ENCODE results near the gene KASH5.
"Not testable (repeated sequence)": the region's sequence is repeated elsewhere in the genome, so short reads cannot be mapped to it uniquely, and the experiment has no call there.

KASH5 gene

GRCh38 chr19:49442354-49442753, 54.3 kb downstream of the KASH5 start:
- Histone ChIP-seq H3K9me3 (ENCODE audit: insufficient read depth, low read length) (no peaks in the 10 kb centered on the region), H3K4me3 (ENCODE audit: insufficient read length, low read depth) (no peak overlapping the region), H3K27me3 (ENCODE audit: insufficient read depth, insufficient read length) (peaks cover 46% of the 10 kb centered on the region), H3K9ac (ENCODE audit: insufficient read length, low read depth) (no peak overlapping the region), H3K4me1 (ENCODE audit: insufficient read depth, insufficient read length) (peaks cover 4% of the 10 kb centered on the region), H3K36me3 (ENCODE audit: insufficient read depth, insufficient read length, low read length) (peaks cover 15% of the 10 kb centered on the region)
- no peak for DNase-seq (ENCODE audit: low read depth, low spot score)
- TF ChIP-seq SUZ12 (IDR thresholded peaks at IDR 0.05; ENCODE audit: extremely low read depth, insufficient read depth, insufficient read length) (no peak), YY1 (IDR thresholded peaks at IDR 0.05; ENCODE audit: insufficient read depth, insufficient read length) (no peak), ZNF274 (IDR thresholded peaks at IDR 0.05; ENCODE audit: low read depth, low read length) (no peak)

- peak; percentile 90 for DNase-seq (ENCODE audit: low read depth, low spot score)
- TF ChIP-seq YY1 (IDR thresholded peaks at IDR 0.05; ENCODE audit: insufficient read depth, insufficient read length) (no peak), SUZ12 (IDR thresholded peaks at IDR 0.05; ENCODE audit: extremely low read depth, insufficient read depth, insufficient read length) (no peak)
- Histone ChIP-seq H3K4me3 (ENCODE audit: insufficient read length, low read depth) (peak overlapping the region; percentile 63), H3K9ac (ENCODE audit: insufficient read length, low read depth) (peak overlapping the region; percentile 51), H3K36me3 (ENCODE audit: insufficient read depth, insufficient read length, low read length) (peaks cover 20% of the 10 kb centered on the region), H3K9me3 (ENCODE audit: insufficient read depth, low read length) (no peaks in the 10 kb centered on the region), H3K4me1 (ENCODE audit: insufficient read depth, insufficient read length) (peaks cover 4% of the 10 kb centered on the region), H3K27me3 (ENCODE audit: insufficient read depth, insufficient read length) (peaks cover 41% of the 10 kb centered on the region)
Measured at GRCh38 chr19:49442771-49443365, 54.8 kb downstream of the KASH5 start.

DNA sequence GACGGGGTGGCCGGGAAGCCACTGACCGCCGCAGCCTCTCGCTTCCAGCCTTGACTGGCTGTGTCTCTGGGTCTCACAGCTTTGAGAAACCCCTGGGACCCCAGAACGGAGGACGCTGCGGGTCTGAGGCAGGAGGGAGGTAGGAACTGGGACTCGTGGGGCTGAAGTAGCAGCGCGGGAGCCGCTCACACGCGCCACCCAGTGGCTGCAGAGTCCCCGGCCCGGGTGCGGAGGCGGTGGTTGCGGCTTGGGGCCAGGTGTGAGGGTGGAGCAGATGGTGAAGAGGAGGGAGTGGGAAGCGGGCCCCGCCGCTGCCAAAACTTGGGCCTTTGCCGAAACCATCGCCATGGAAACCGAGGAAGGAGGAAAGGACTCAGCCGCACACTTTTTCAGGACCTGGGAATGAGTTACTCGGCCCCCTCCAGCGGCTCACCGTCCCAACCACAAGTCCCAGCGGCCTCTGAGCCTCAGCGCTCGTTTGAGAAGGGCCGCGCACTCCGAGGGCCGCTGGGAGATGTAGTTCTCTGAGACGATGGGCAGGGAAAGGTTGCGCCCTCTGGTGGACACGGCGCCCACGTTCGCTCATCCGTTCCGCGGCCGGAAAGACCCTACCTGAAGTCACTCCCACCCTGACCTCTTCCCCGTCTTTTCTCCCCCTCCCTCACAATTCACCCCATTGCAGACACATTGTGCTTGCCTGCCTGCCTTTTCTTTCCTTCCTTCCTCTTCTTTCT, 55.5 kb downstream of the KASH5 start:
- H3K36me3 ChIP-seq (ENCODE audit: insufficient read depth, insufficient read length, low read length), result peaks cover 26% of the 10 kb centered on the region
- peaks cover 34% of the 10 kb centered on the region for H3K27me3 ChIP-seq (ENCODE audit: insufficient read depth, insufficient read length)
- no peaks in the 10 kb centered on the region for H3K9me3 ChIP-seq (ENCODE audit: insufficient read depth, low read length)
- peaks cover 8% of the 10 kb centered on the region for H3K4me1 ChIP-seq (ENCODE audit: insufficient read depth, insufficient read length)
- TF ChIP-seq YY1 (IDR thresholded peaks at IDR 0.05; ENCODE audit: insufficient read depth, insufficient read length) (no peak), SUZ12 (IDR thresholded peaks at IDR 0.05; ENCODE audit: extremely low read depth, insufficient read depth, insufficient read length) (no peak), ZNF274 (IDR thresholded peaks at IDR 0.05; ENCODE audit: low read depth, low read length) (no peak)
- DNase-seq (ENCODE audit: low read depth, low spot score), result peak; percentile 85
- H3K4me3 ChIP-seq (ENCODE audit: insufficient read length, low read depth), result peak overlapping the region; percentile 63
- H3K9ac ChIP-seq (ENCODE audit: insufficient read length, low read depth), result peak overlapping the region; percentile 51

GRCh38 chr19:49444100-49444700, 56.2 kb downstream of the KASH5 start:
- Histone ChIP-seq H3K27me3 (ENCODE audit: insufficient read depth, insufficient read length) (peaks cover 28% of the 10 kb centered on the region), H3K36me3 (ENCODE audit: insufficient read depth, insufficient read length, low read length) (peaks cover 33% of the 10 kb centered on the region)
- not testable (repeated sequence) for DNase-seq (ENCODE audit: low read depth, low spot score); H3K4me3 ChIP-seq (ENCODE audit: insufficient read length, low read depth); H3K9ac ChIP-seq (ENCODE audit: insufficient read length, low read depth); H3K4me1 ChIP-seq (ENCODE audit: insufficient read depth, insufficient read length); H3K9me3 ChIP-seq (ENCODE audit: insufficient read depth, low read length)

GRCh38 chr19:49445997-49446396, 57.9 kb downstream of the KASH5 start:
- H3K4me1 ChIP-seq (ENCODE audit: insufficient read depth, insufficient read length), result peaks cover 6% of the 10 kb centered on the region
- no peak for TF ChIP-seq SUZ12 (IDR thresholded peaks at IDR 0.05; ENCODE audit: extremely low read depth, insufficient read depth, insufficient read length)
- no peak for TF ChIP-seq YY1 (IDR thresholded peaks at IDR 0.05; ENCODE audit: insufficient read depth, insufficient read length)
- TF ChIP-seq ZNF274 (IDR thresholded peaks at IDR 0.05; ENCODE audit: low read depth, low read length), result no peak
- peaks cover 46% of the 10 kb centered on the region for H3K36me3 ChIP-seq (ENCODE audit: insufficient read depth, insufficient read length, low read length)
- no peak overlapping the region for H3K4me3 ChIP-seq (ENCODE audit: insufficient read length, low read depth)
- peaks cover 10% of the 10 kb centered on the region for H3K27me3 ChIP-seq (ENCODE audit: insufficient read depth, insufficient read length)
- no peak for DNase-seq (ENCODE audit: low read depth, low spot score)
- H3K9me3 ChIP-seq (ENCODE audit: insufficient read depth, low read length), result no peaks in the 10 kb centered on the region
- no peak overlapping the region for H3K9ac ChIP-seq (ENCODE audit: insufficient read length, low read depth)

DNA sequence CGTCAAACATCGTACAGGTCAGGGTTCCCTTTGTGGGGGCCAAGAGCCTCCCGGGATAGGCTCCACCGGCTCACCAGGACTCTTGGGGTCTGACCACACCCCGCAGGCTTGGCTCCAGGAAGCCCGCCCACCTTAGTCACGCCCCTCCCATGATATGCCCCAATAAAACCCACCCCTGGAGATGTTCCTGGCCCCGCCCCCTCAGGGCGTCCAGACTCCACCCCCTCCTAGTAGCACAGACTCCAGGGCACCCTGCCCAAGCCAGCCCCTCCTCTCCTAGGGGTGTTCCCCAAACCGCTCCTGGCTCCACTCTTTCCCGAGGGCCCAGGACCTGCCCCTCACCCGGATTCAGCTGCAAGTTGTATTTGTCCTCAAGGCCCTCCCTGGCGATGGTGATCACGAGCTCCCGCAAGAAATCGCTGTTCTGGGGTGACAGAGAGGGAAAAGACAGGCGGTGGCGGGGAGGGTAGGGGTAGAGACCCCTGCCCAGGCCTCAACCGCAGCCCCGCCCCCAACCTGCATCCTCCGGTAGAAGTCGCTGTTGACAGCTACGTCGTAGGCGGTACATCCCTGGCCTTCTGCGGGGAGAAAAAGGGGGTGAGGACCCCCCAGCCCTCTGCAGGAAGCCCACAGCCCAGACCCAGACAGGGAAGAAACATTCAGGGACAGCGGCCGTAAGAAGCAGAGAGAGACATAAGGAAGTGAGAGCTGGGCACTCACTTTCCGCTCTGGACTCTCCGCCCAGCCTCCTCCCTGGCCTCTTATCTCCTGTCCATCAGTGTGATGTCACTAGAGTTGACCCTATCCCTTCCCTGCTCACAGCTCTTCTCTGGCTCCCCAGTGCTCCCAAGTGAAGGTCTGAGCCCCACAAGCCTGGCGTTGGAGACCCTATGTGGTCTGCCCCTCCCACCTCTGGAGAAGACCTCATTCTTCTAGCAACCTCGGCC, 59.7 kb downstream of the KASH5 start:
- no peak for DNase-seq (ENCODE audit: low read depth, low spot score)
- H3K36me3 ChIP-seq (ENCODE audit: insufficient read depth, insufficient read length, low read length), result peaks cover 46% of the 10 kb centered on the region
- H3K4me1 ChIP-seq (ENCODE audit: insufficient read depth, insufficient read length), result peaks cover 6% of the 10 kb centered on the region
- H3K4me3 ChIP-seq (ENCODE audit: insufficient read length, low read depth), result no peak overlapping the region
- no peaks in the 10 kb centered on the region for H3K27me3 ChIP-seq (ENCODE audit: insufficient read depth, insufficient read length)
- H3K9me3 ChIP-seq (ENCODE audit: insufficient read depth, low read length), result no peaks in the 10 kb centered on the region
- no peak overlapping the region for H3K9ac ChIP-seq (ENCODE audit: insufficient read length, low read depth)
- TF ChIP-seq ZNF274 (IDR thresholded peaks at IDR 0.05; ENCODE audit: low read depth, low read length) (no peak), YY1 (IDR thresholded peaks at IDR 0.05; ENCODE audit: insufficient read depth, insufficient read length) (no peak), SUZ12 (IDR thresholded peaks at IDR 0.05; ENCODE audit: extremely low read depth, insufficient read depth, insufficient read length) (no peak)

DNA sequence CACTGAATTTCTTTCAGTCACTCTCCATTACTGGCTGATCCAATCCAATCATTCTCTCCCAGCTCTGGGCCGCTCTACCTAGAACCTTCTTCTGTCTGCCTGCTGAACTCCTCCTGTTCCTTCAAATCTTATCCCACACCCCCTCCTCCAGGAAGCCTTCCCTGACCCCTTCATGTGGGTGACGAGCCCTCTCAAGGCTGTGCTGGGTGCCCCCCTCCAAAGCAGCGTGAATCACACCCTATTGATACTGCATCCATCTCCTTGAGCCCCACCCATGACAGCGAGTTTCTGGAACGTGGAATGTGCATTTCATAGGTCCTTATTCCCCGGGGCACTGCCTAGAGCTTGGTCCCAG, 60.4 kb downstream of the KASH5 start:
- Histone ChIP-seq H3K27me3 (ENCODE audit: insufficient read depth, insufficient read length) (no peaks in the 10 kb centered on the region), H3K9ac (ENCODE audit: insufficient read length, low read depth) (no peak overlapping the region), H3K36me3 (ENCODE audit: insufficient read depth, insufficient read length, low read length) (peaks cover 46% of the 10 kb centered on the region), H3K9me3 (ENCODE audit: insufficient read depth, low read length) (no peaks in the 10 kb centered on the region), H3K4me1 (ENCODE audit: insufficient read depth, insufficient read length) (peaks cover 6% of the 10 kb centered on the region), H3K4me3 (ENCODE audit: insufficient read length, low read depth) (no peak overlapping the region)
- TF ChIP-seq SUZ12 (IDR thresholded peaks at IDR 0.05; ENCODE audit: extremely low read depth, insufficient read depth, insufficient read length) (no peak), ZNF274 (IDR thresholded peaks at IDR 0.05; ENCODE audit: low read depth, low read length) (no peak), YY1 (IDR thresholded peaks at IDR 0.05; ENCODE audit: insufficient read depth, insufficient read length) (no peak)
- no peak for DNase-seq (ENCODE audit: low read depth, low spot score)

Data from NT2/D1 (cell line).